Cerebellar nuclear complex (tissue), 1 donor: Measurements from ENCODE around the gene ANKRA2.

Experiments
- DNase-seq, 2 experiments: peaks; one replicate each; lab custom pipeline; 2025; lab: John Stamatoyannopoulos, UW

ANKRA2 gene

GRCh38 chr5:73565139-73565968, at the start of gene ANKRA2, which contains the start of gene UTP15:
Gene ANKRA2, minus strand, starts transcription at chr5:73565639. Its CDS starts 2,758 bp downstream, at chr5:73562881.
Gene UTP15, plus strand, starts transcription at chr5:73565743. Its CDS starts 1,602 bp downstream, at chr5:73567345.
- peak; percentile 77 to 91 for DNase-seq

GRCh38 chr5:73615085-73615484, 49.6 kb upstream of the ANKRA2 start:
- DNase-seq, result no peak

GRCh38 chr5:73612799-73613198, 47.4 kb upstream of the ANKRA2 start:
- no peak for DNase-seq

GRCh38 chr5:73607228-73607627, 41.8 kb upstream of the ANKRA2 start:
- DNase-seq, result no peak

- DNase-seq, result no peak
Observed at GRCh38 chr5:73606206-73606753, 40.8 kb upstream of the ANKRA2 start.

GRCh38 chr5:73605223-73606087, 40.0 kb upstream of the ANKRA2 start:
- DNase-seq, result no peak

- no peak for DNase-seq
Observed at GRCh38 chr5:73603998-73604397, 38.6 kb upstream of the ANKRA2 start.

- DNase-seq, result no peak
Observed at GRCh38 chr5:73599380-73599779, 33.9 kb upstream of the ANKRA2 start.

- DNase-seq, result no peak
Observed at GRCh38 chr5:73596705-73597328, 31.4 kb upstream of the ANKRA2 start.

GRCh38 chr5:73592551-73592950, 27.1 kb upstream of the ANKRA2 start:
- no peak for DNase-seq

- DNase-seq, result no peak
Observed at GRCh38 chr5:73591698-73592501, 26.5 kb upstream of the ANKRA2 start.

- DNase-seq, result no peak
Observed at GRCh38 chr5:73591102-73591695, 25.8 kb upstream of the ANKRA2 start.

- no peak for DNase-seq
Observed at GRCh38 chr5:73587923-73588322, 22.5 kb upstream of the ANKRA2 start.

- DNase-seq, result no peak
Observed at GRCh38 chr5:73582285-73583145, 17.1 kb upstream of the ANKRA2 start.

- DNase-seq, result no peak
Observed at GRCh38 chr5:73565969-73566547, 619 bp upstream of the ANKRA2 start.

GRCh38 chr5:73564675-73565074, 764 bp downstream of the ANKRA2 start:
- DNase-seq, result no peak

GRCh38 chr5:73564018-73564417, 1.4 kb downstream of the ANKRA2 start:
- DNase-seq, result no peak

- no peak for DNase-seq
Observed at GRCh38 chr5:73558950-73559349, 6.5 kb downstream of the ANKRA2 start.

- DNase-seq, result no peak
Observed at GRCh38 chr5:73552642-73553041, 12.8 kb downstream of the ANKRA2 start.
